HepG2 (cell line): Measurements from ENCODE around the gene LSM2.
A peak's percentile ranks its signal among the peaks of the same experiment; 100 is the strongest.

Source experiments
- ARHGAP35 ChIP-seq: sonication (generic); formaldehyde crosslinking; IDR thresholded peaks from 2 replicates; pipeline ENCODE4 v1.9.0; 2022; ENCODE audit warnings: mild to moderate bottlenecking, inconsistent platforms, moderate library complexity, missing genetic modification reagents, borderline replicate concordance
- CTCF ChIP-seq: sonication (generic); formaldehyde crosslinking; IDR thresholded peaks from 2 replicates; pipeline ENCODE4 v1.5.0; 2020; ENCODE audit warnings: mild to moderate bottlenecking, missing genetic modification reagents, moderate library complexity
- ETS1 ChIP-seq: sonication (generic); formaldehyde crosslinking; IDR thresholded peaks from 2 replicates; pipeline ENCODE4 v1.4.0; 2020; ENCODE audit warnings: missing genetic modification reagents
- GABPA ChIP-seq, 2 experiments: IDR thresholded peaks; 2 replicates each; pipeline ENCODE4 v1.6.1; 2011 to 2016; ENCODE audit warnings: low read depth in 2 of 2, low read length in 1 of 2, missing biosample characterization in 1 of 2, missing genetic modification characterization in 1 of 2
- REST ChIP-seq, 2 experiments: IDR thresholded peaks; 2 replicates each; pipeline ENCODE4 v1.6.1; 2011 to 2012; ENCODE audit warnings: low read length in 2 of 2, borderline replicate concordance in 1 of 2, low read depth in 1 of 2, mild to moderate bottlenecking in 1 of 2, moderate library complexity in 1 of 2
- TCF7L2 ChIP-seq: IDR thresholded peaks from 2 replicates; pipeline ENCODE4 v1.6.1; 2011; ENCODE audit warnings: mild to moderate bottlenecking, low read depth, low read length, moderate library complexity
- TFAP4 ChIP-seq: sonication (generic); IDR thresholded peaks from 2 replicates; pipeline ENCODE4 v1.6.1; 2016; ENCODE audit warnings: low read depth, borderline replicate concordance
- ZNF530 ChIP-seq: sonication (generic); formaldehyde crosslinking; IDR thresholded peaks from 2 replicates; pipeline ENCODE4 v1.5.0; 2020; ENCODE audit warnings: low read depth, mild to moderate bottlenecking, missing genetic modification reagents

- TF ChIP-seq TFAP4, result 0 out of 2 replicates have a peak, but pooled peaks have one; percentile 11
- TF ChIP-seq ZNF530 (CRISPR knock-in tag), result no peak
- TF ChIP-seq CTCF (CRISPR knock-in tag), result no peak
- no peak for TF ChIP-seq ETS1
- TF ChIP-seq ARHGAP35 (CRISPR knock-in tag), result no peak
- no peak for TF ChIP-seq TCF7L2
- no peak for TF ChIP-seq GABPA (IDR thresholded peaks at IDR 0.05; ENCODE audit: low read depth, low read length)
- TF ChIP-seq GABPA (CRISPR knock-in tag; IDR thresholded peaks at IDR 0.05; ENCODE audit: low read depth), result no peak
- no peak for TF ChIP-seq REST (IDR thresholded peaks at IDR 0.05; ENCODE audit: borderline replicate concordance in 1 of 2, low read depth in 1 of 2, low read length in 2 of 2)
Observed at GRCh38 chr6:31821301-31822035, 14.7 kb upstream of the LSM2 start.
